NCI-H226 (cell line): ENCODE data around the gene MEIS2.
A peak's percentile ranks its signal among the peaks of the same experiment; 100 is the strongest.

Experiments used
- DNase-seq: peaks from one replicate; pipeline ENCODE4 v3.0.0-alpha.2; 2015

The MEIS2 gene

DNA sequence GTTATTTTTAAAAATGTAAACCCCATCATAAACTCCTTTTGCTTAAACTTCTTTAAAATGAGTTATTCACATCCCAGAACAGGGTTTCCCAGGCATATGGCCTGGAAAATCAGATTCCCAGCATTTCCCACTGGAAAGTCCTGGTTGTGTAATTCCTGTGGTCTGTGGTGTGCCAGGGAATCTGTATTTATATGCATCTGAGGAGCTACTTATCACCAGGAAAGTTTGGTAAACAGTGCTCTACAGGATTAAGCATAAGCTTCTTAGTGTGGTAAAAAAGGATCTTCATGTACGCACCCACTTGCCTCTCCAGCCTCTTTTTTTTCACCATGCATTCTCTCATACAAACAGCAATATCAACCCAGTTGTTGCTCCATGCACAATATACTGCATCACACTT is 28.2 kb downstream of the MEIS2 start:
- DNase-seq, result peak; percentile 32

DNA sequence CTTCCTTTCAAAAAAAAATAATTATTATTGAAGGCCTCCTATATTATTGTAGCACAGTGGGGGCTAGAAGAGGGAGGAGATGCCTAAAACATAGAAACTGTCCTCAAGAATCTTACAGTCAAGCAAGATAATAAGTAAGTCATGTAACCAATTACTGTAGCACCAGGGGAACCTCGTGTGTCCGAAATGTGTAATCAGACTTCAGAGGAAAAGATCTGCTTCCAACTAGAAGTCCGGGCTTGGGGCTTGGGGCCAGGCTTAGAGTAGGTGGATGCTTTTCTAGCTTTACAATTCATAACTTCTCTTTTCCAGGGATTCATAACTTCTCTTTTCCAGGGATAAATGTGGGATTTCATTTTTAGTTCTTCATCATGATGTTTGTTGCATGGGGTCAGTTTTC is 29.2 kb downstream of the MEIS2 start:
- no peak for DNase-seq

DNA sequence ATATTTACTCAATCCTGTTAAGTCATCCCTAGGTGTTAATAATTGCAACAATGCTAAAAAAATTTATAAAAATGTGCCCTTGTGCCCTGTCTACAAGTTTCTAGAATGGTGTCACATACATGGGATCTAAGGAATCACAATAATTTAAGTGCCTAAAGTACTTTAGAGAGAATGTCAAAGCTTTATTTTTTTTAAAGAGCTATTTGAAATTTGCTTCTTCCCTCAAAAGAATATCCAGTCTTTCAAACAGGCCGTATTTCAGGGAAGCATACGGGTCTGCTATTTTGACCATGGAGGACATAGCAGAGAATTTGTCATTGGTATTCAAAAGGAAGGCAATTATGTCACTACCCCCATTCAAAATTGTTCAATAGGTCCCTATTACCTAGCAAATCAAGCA is 29.7 kb downstream of the MEIS2 start:
- no peak for DNase-seq

DNA sequence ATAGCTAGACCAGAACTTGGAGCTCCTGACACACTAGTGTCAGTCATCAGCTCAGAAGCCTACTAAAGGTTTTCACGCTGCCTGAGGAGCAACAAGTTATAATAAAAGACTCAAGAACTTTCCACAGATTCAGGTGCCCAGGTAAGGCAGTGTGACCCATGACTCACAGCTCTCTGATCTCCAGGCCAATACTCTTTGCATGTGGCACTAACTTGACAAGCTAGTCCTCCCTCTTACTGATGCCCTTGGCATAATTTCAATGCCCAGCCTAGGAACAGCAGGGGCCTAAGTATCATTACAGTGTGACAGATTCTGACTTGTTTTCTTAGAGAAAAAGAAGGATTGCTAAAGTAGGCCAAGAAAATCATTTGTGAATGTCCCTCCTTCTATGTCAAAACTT is 38.4 kb downstream of the MEIS2 start:
- DNase-seq, result no peak

DNA sequence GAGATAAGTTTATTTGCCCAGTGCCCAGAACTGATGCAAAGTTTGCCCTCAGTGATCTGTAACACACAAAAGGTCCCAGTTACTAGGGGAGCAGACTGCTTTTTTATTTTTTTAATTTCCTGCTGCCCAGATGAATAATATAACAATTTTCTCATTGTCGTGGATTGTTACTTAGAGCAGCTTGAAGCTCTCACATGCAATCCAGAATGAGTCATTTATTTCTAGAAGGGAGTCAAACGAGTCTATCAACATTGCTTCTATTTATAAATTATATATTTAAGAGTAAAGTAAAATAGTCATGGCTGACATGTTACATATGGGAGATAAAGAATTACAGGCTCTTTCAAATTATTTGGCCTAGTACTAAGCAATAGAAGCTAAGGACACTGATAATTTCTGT is 41.3 kb downstream of the MEIS2 start:
- DNase-seq, result peak; percentile 71

DNA sequence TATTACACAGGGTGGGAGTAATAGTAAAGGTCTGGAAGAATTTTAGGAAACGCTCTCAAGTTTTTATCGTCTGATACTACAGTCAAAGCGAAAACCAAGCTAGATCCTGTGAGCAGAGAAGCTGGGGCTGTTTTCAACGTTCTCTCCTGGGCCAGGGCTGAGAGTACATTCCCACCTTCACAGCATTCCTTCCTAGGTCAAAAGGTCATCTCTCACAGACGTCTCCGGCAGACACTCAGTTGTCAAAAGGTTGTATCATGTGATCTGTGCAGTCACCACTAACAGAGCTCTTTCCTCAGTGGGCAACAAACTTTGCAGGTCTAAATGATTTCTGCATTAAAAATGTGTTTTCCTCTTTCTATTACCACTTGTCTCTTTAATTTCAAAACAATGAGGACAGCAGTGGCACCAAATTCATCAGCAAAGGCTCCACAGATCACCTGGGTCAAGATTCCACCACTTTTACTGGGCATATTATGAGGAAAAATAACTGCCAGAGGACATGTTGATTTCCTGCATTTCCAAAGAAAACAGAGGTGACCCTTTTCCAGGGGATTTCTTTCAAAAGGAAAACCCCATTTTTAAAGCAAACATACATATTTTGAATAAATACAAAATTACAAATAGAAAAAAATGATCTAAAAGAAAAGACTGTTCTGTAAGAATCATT is 41.9 kb downstream of the MEIS2 start:
- DNase-seq, result peak; percentile 75

DNA sequence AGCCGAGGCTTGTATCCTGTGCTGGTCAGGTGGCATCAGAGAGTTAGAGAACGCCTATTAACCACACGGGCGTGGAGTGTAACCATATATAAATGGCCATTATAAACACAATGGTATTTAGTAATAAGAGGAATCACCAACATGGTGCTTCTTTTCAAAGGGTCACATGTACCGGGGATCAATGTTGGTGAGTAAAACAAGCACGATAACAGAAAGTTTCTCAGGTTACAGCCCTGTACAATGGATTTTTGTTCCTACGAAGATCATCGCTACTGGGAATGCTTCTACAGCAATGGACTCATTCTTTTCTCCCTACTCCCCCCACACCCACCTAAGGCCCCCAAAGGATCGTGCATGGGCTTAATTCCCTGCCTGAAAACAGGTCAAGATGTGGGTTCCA is 42.5 kb downstream of the MEIS2 start:
- DNase-seq, result no peak

DNA sequence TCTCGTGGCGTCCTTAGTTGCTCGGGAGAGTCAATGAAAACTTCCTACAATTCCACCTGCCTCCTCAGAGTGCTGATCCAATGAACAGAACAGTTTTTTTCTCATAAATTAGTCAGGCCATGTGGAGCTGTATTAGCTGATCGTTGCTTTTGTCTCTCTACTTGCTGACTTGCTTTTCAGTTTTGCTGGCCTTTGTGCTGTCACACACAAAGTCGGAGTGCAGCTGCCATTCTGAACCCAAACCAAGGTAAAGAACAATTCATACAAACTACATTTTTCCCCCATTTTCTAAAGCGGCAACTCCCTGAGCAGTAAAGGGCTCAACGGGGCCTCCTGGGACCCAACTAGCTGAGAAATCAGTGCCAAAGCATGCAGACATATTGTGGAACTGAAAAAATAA is 43.1 kb downstream of the MEIS2 start:
- no peak for DNase-seq

DNA sequence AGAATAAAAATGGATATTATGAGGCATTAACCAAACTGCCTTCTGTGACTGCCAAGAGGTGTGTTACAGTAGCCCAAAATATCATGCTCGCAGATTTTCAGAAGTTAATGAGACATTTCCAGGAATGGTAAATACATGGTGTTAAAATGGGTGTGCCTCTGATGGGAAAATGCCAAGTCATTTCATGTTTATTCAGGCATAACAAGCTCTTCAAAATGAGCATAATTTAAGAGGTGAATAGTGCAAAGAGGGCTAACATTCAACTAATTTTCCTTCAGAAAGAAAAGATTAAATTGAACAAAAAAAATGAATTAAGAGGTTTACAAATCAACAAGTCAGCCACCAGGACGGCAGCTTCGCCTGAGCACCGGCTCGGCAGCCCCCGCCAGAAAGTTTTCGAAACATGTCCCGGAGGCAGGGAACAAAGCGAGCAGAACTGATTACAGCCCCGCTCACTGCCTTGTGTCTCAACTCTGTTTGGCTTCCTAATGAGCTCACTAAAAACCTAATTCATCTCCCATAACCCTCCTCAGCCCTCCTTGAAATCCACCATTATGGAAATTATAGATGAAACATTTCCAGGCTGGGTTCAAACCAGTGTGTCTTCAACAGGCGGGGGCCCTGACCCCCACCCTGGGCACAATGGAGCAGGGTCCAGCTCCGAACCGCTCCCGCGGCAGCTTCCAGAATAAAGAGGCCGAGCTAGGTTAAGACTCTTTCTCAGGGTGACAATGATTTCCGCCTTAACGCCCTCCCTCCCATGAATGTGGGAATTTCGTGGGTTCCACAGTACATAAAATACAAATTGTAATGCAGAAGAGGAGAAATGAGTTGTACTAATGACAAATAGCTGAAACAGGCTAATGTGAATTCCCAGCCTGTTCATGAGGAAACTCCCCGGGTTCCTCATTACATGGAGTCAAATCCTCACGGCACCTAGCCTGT is 43.9 kb downstream of the MEIS2 start:
- DNase-seq, result no peak

DNA sequence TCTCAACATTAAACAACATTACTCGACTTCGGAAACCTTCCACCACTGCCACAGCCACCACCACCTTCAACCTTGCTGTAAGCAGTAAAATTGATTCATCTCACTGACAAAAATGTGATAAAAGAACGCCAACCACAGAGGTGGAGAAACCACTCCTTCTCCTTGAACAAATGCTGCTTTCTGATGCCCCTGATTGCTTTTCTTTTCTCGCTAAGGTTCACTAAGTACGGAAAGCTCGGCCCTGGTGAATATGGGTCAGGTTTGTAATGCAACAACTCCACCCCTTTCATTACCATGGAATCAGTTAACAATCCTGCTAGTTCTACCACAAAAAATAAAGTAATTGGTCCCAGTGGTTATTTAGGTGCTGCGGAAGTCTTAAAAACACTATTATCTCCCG is 44.9 kb downstream of the MEIS2 start:
- DNase-seq, result no peak

DNA sequence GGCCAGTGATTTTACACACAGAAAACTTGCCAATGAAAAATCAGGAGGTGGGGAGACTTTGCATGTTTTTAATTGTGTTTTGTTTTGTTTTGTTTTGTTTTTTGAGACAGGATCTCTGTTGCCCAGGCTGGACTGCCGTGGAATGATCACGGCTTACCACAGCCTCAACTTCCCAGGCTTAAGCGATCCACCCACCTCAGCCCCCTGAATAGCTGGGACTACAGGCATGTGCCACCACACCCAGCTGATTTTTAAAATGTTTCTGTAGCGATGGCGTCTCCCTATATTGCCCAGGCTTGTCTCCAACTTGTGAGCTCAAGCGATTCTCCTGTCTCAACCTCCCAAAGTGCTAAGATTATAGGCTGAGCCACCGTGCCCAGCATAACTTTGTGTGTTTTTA is 46.0 kb downstream of the MEIS2 start:
- peak; percentile 53 for DNase-seq

DNA sequence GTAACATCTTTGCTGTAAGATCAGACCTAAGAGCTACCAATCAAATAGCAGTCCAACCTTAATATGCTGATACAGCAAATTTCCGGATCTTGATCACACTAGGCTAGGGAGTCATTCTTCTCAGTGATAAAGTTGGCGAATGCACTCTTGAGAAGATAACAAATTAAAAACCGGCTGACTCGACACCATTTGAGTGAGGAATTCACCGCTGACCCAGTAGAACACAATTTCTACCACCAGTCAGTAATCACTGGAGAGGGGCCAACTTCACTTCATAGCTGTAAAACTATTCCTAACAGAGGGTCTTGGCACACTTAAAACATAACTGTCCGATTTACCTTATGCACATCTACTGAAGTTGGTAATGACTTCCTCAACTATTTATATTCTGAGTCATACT is 47.2 kb downstream of the MEIS2 start:
- DNase-seq, result peak; percentile 98

DNA sequence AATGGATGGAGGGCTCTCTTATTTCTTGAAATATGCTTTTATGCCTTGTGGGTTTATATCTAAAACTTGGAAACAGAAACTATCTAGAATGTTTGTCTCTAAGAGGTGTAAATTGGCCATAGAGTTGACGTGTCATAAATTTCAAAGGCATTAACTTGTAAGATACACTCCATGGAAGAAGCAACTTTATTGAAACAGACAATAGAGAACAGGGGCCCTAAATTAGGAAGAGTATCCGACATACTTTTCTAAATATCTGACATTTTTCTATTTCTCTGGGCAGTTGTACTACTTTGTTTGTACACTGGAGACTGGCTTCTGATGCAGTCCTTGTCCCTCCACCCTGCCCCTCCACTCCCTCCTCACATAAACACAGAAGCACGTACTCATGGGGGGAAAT is 50.0 kb downstream of the MEIS2 start:
- DNase-seq, result no peak

DNA sequence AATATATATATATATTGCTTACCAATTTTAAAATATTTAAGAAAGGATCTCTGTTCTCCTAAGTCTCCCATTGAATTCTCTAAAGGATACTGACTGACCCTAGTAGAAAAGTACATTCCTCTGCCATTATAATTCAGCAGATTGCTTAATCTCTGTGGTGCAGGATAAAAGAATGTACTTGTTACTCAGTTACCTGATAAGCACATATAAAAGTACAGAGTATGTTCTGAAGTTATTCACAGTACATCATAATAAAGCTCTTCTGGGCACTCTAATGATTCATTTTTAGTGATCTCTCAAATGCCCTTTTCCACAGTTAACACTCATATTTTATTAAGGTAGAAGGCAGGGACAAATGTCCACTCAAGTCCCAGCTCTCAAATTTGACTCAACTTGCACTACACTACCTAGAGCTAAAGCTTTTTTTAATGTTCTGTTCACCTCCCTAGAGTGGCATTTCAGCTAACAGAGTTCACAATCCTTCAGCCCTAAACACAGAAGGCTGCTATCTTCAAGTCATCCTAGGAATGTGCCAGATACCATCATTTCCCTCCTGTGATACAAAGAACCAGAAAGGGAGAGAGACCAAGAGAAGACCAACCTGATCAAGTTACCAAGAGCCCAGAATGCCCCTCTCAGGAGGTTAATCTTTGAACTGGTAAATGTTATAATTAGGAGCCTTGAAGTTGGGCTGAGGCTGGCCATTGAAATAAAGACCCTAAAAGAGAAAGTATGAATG is 53.3 kb downstream of the MEIS2 start:
- DNase-seq, result peak; percentile 83

DNA sequence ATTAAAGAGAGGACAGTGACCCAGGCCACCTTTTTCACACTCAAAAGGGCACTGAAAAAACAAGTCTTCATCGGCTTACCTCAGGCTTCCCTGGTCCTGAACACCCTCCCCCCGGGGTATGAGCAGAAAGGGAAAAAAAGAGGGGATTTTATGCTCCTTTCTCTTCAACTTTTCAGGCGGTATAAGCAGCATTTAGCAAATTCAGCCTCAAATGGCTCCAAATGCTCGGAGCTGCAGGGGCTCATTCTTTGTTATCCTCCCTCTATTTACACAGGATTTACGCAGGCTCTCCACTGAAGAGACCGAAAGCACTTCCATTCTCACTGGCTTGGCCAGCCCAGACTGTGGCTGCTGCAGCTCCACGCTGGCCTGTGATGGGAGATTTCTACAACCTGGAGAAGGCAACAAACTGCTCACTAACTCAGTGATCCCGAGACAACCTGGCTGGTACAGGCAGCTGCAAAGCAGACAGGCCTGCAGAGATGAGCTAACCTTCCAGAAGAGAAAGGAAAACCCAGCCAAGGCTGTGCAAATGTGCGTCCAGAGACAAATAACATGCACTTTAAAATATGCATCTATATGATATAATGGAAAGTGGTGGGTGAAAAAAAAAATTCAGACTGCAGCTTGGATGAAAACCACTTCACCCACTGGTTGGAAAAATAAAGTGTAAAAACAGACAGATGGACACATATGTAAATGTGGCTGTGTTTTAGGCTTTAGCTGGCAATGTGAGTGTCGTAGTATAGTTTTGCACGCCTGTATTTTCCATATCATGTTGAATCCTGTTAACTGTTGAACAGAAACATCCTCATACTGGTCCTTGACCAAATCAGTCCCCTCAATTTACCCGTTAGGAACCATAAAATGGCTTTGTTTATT is 54.2 kb downstream of the MEIS2 start:
- no peak for DNase-seq

DNA sequence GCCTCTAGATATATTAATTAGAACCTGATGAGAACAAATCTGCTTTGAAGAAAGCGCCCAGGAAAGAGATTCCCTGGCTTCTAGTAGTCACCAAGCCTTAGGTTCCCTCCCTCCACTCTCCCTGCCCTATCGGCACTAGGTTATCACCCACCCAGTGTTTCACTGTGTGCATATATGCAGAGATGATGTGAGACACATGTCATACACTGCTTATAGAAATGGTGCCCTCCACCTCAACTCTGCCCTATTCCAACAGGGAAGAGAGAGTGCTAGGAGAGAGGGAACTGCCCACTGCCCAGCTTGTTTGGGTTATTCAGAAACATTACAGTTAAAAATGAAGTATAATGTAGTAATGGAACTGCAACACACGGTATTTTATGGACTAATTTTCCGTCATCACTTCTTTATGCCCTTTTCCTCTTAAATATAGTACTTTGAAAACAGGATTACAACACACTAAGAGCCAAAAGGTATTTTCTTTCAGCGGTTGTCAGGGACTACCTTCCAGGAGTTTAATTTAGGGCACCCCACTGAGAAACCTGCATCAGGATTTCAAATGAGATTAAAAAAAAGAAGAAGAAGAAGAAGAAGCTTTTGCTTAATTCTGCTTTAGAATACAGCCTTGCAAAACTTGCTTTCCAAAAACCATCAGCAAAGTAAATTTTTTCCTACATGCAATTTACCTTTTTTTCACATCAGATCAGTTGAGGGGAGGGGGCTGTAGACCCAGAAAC is 55.3 kb downstream of the MEIS2 start:
- DNase-seq, result no peak

DNA sequence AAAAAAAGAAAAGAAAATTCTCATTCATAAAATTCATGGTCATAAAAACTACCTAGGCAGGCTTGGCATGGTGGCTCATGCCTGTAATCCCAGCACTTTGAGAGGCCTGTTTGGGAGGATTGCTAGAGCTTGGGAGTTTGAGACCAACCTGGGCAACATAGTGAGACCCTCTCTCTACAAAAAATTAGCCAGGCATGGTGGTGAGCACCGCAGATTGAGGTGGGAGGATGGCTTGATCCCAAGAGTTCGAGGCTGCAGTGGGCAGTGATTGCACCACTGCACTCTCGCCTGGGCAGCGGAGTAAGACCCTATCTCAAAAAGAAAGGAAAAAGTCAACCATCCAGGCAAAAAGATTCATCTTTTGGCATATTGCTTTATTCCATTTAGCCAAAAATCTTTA is 58.5 kb downstream of the MEIS2 start:
- no peak for DNase-seq

DNA sequence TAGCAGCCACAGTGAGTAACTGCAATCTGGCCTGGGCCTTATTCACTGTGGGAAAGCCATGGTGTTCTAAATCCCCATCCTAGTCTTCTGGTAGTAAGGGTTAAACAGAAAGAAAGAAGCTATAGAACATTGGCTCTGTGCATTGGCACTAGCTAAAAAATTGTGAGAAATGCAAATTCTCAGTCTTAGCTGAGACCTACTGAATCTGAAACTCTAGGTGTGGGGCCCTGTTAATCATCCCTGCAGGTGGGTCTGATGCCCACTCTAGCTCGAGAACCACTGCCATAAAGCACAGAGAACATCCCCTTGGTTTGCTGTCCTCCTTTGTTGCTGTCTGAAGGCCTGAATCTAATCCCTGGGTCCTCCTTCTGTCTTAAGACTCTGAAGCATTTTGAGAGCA is 59.3 kb downstream of the MEIS2 start:
- no peak for DNase-seq

DNA sequence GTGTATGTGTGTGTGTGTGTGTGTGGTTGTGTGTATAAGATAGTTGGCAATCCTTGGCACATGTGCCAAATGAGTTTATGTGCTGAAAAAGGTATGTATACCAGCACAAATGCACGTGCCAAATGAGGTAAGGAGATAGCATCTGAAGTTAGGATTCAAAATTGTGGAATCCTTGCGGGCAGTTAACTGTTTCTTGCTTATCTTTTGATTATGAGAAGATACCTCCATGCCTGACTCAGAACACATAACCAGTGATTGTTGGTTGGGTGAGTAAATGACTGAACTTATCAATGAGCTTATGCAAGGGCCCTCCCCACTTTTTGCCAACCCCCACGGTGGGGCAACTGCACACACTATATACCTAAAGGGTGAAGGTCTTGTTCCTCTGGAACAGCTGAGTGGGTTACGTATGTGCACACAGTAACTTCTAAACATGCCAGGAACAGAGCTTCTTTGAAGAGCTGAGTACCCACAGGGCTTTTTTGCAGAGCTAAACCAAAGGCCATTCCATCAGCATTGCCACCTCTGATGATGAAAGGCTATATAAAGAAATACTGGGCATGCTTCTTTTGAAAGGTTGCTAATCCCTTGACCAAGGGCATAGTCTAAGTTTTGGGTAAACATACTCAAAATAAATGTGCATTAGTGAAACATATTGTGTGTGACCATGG is 60.1 kb downstream of the MEIS2 start:
- peak; percentile 25 for DNase-seq

DNA sequence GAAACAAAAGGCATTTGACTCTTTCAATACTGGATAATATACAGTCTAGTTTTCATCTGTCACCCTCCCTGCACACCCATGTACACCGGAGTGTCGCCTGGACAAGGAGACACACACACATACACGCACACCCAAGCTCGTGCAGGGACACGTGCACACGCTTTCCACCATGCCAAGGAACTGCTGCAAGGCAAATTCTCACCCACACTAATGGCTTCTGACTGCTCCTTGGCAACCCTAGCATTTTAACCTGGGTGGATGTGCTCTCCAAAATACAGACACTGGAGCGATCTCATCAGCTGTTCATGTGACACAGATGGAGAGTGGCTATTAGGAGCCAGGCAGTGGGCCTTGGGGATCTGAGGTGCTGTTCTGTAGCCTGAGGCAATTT is 61.6 kb downstream of the MEIS2 start:
- no peak for DNase-seq
